HEK293 (cell line): ENCODE results near the gene MSANTD3.

Experiments
- CTCF ChIA-PET: fragments of 350-600 bp; formaldehyde crosslinking; extraction: SDS; loops from one replicate; lab custom pipeline; 2021; ENCODE audit warnings: antibody characterized with exemption; lab: Yijun Ruan, JAX
- POLR2A ChIA-PET: fragments of 300-600 bp; formaldehyde crosslinking; extraction: SDS; loops from one replicate; lab custom pipeline; 2020; ENCODE audit warnings: antibody characterized with exemption, inconsistent platforms; lab: Yijun Ruan, JAX
- H3K27ac ChIP-seq: fragments of 200-500 bp; sonication (Bioruptor generic); 2 replicates; pipeline ENCODE4 v1.5.1; 2014; ENCODE audit warnings: low read depth, low read length, control low read depth, inconsistent platforms; ENCODE audit errors: extremely low read depth
- H3K36me3 ChIP-seq, 2 experiments: fragments of 200-500 bp in 1 of 2; sonication (Bioruptor generic) in 1 of 2; 1 replicate in 1 of 2; 2 replicates in 1 of 2; pipeline ENCODE4 v1.5.1; 2014 to 2017; ENCODE audit warnings: inconsistent platforms in 2 of 2, low read length in 2 of 2; ENCODE audit not compliant: control insufficient read depth in 2 of 2, insufficient read depth in 1 of 2
- H3K4me1 ChIP-seq: fragments of 200-500 bp; sonication (Bioruptor generic); 2 replicates; pipeline ENCODE4 v1.5.1; 2014; ENCODE audit warnings: mild to moderate bottlenecking, low read length, inconsistent platforms; ENCODE audit not compliant: control insufficient read depth, insufficient read depth
- H3K4me3 ChIP-seq: 2 replicates; pipeline ENCODE4 v1.5.1; 2011; ENCODE audit warnings: low read depth, mild to moderate bottlenecking, control low read depth, low read length, moderate library complexity
- H3K9me3 ChIP-seq: fragments of 200-500 bp; sonication (Bioruptor generic); 2 replicates; pipeline ENCODE4 v1.5.1; 2014; ENCODE audit warnings: low read depth, low read length, inconsistent platforms; ENCODE audit not compliant: control insufficient read depth, insufficient read depth
- GLIS1 ChIP-seq: fragments of 450-650 bp; formaldehyde crosslinking; IDR thresholded peaks from 2 replicates; pipeline ENCODE4 v1.5.1; 2016; ENCODE audit warnings: missing biosample characterization, missing genetic modification characterization
- HOXD13 ChIP-seq: sonication (generic); formaldehyde crosslinking; IDR thresholded peaks from 2 replicates; pipeline ENCODE4 v1.8.0; 2022; ENCODE audit warnings: missing genetic modification reagents, borderline replicate concordance
- KLF9 ChIP-seq: fragments of 450-650 bp; formaldehyde crosslinking; IDR thresholded peaks from 2 replicates; pipeline ENCODE4 v1.5.1; 2016; ENCODE audit warnings: missing biosample characterization, missing genetic modification characterization, low read depth
- PRDM10 ChIP-seq: fragments of 450-650 bp; formaldehyde crosslinking; IDR thresholded peaks from 2 replicates; pipeline ENCODE4 v1.5.1; 2016; ENCODE audit warnings: missing biosample characterization, missing genetic modification characterization
- PRDM6 ChIP-seq: fragments of 450-650 bp; formaldehyde crosslinking; IDR thresholded peaks from 2 replicates; pipeline ENCODE4 v1.5.1; 2017; ENCODE audit warnings: missing biosample characterization, missing genetic modification characterization
- SCRT2 ChIP-seq: fragments of 450-650 bp; formaldehyde crosslinking; IDR thresholded peaks from 2 replicates; pipeline ENCODE4 v1.5.1; 2016; ENCODE audit warnings: missing biosample characterization, missing genetic modification characterization
- SETDB1 ChIP-seq: IDR thresholded peaks from one replicate; pipeline ENCODE4 v1.6.1; 2017; ENCODE audit warnings: mild to moderate bottlenecking, low read length, moderate library complexity, mixed read lengths; ENCODE audit not compliant: insufficient read length
- ZFP3 ChIP-seq: fragments of 450-650 bp; formaldehyde crosslinking; IDR thresholded peaks from 2 replicates; pipeline ENCODE4 v1.5.1; 2016; ENCODE audit warnings: low read depth, missing biosample characterization, missing genetic modification characterization
- ZFP69B ChIP-seq: fragments of 450-650 bp; formaldehyde crosslinking; IDR thresholded peaks from 2 replicates; pipeline ENCODE4 v1.5.1; 2016; ENCODE audit warnings: missing biosample characterization, missing genetic modification characterization
- ZNF121 ChIP-seq: fragments of 450-650 bp; formaldehyde crosslinking; IDR thresholded peaks from 2 replicates; pipeline ENCODE4 v1.5.1; 2016; ENCODE audit warnings: missing biosample characterization, missing genetic modification characterization
- ZNF169 ChIP-seq: fragments of 450-650 bp; formaldehyde crosslinking; IDR thresholded peaks from 2 replicates; pipeline ENCODE4 v1.5.1; 2016; ENCODE audit warnings: missing biosample characterization, missing genetic modification characterization
- ZNF248 ChIP-seq: fragments of 450-650 bp; formaldehyde crosslinking; IDR thresholded peaks from 2 replicates; pipeline ENCODE4 v1.5.1; 2017; ENCODE audit warnings: missing biosample characterization, missing genetic modification characterization
- ZNF324 ChIP-seq: fragments of 450-650 bp; formaldehyde crosslinking; IDR thresholded peaks from 2 replicates; pipeline ENCODE4 v1.5.1; 2016; ENCODE audit warnings: missing biosample characterization, missing genetic modification characterization
- ZNF645 ChIP-seq: fragments of 450-650 bp; formaldehyde crosslinking; IDR thresholded peaks from 2 replicates; pipeline ENCODE4; 2016; ENCODE audit warnings: missing biosample characterization, missing genetic modification characterization
- ZNF664 ChIP-seq: fragments of 450-650 bp; formaldehyde crosslinking; IDR thresholded peaks from 2 replicates; pipeline ENCODE4 v1.5.1; 2016; ENCODE audit warnings: missing biosample characterization, missing genetic modification characterization
- ZNF701 ChIP-seq: fragments of 450-650 bp; formaldehyde crosslinking; IDR thresholded peaks from 2 replicates; pipeline ENCODE4 v1.5.1; 2016; ENCODE audit warnings: missing biosample characterization, missing genetic modification characterization
- ZNF792 ChIP-seq: fragments of 450-650 bp; formaldehyde crosslinking; IDR thresholded peaks from 2 replicates; pipeline ENCODE4 v1.5.1; 2016; ENCODE audit warnings: missing biosample characterization, missing genetic modification characterization

The MSANTD3 gene

GRCh38 chr9:100449420-100449819 lies 22.5 kb downstream of the MSANTD3 start (continued):
- TF ChIP-seq ZNF248 (no peak), ZFP69B (tag by site-specific recombination) (no peak), ZNF664 (no peak), ZNF792 (tag by site-specific recombination) (no peak), ZNF645 (tag by site-specific recombination) (no peak)

DNA sequence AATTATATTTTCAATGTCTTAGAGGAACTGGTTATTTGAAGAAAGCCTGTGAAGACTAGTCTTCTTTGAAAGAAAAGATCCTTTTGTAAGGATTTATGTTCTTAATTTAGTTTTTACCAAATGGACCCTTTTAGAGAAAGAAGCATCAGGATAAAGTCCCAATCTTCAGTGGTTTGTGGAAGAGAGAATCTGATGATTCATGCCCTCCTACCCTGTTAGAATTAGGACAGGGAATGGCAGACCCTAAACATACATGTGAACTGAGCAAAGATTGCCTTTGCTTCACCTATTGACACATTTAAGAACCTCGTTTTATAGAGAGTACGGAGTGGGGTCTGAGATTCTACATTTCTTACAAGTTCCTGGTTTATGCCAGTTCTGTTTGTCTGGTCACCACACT lies 26.0 kb downstream of the MSANTD3 start:
- no peaks in the 10 kb centered on the region for H3K4me1 ChIP-seq
- no peak overlapping the region for H3K27ac ChIP-seq
- ChIA-PET CTCF (no interaction called here), POLR2A (no interaction called here)
- no peaks in the 10 kb centered on the region for H3K9me3 ChIP-seq
- TF ChIP-seq PRDM6 (no peak), SETDB1 (peak; percentile 53)
- peaks cover 3 to 47% of the 10 kb centered on the region in 2 experiments; a peak in 2 of 3 replicates for H3K36me3 ChIP-seq
- H3K4me3 ChIP-seq, result no peak overlapping the region

- ChIA-PET POLR2A (no interaction called here), CTCF (interaction anchor here (1.6 kb wide), 1 partner anchor 18 kb away, joined by 6 read pairs; no protein-coding TSS in a partner anchor)
- Histone ChIP-seq H3K9me3 (no peaks in the 10 kb centered on the region), H3K4me1 (no peaks in the 10 kb centered on the region), H3K4me3 (no peak overlapping the region), H3K27ac (no peak overlapping the region), H3K36me3 (peaks cover 3 to 32% of the 10 kb centered on the region in 2 experiments; a peak in 2 of 3 replicates)
- TF ChIP-seq SCRT2 (tag by site-specific recombination), result peak; percentile 27; the same call in 1 of the 2 replicates
- TF ChIP-seq PRDM10 (tag by site-specific recombination), result peak; percentile 59
- TF ChIP-seq GLIS1, result no peak
Measured at GRCh38 chr9:100455470-100455869, 28.5 kb downstream of the MSANTD3 start.

GRCh38 chr9:100457517-100457916 lies 30.6 kb downstream of the MSANTD3 start:
- no peak overlapping the region for H3K27ac ChIP-seq
- CTCF ChIA-PET, result no interaction called here
- H3K4me3 ChIP-seq, result no peak overlapping the region
- peaks cover under 1 to 12% of the 10 kb centered on the region in 2 experiments; a peak in 2 of 3 replicates for H3K36me3 ChIP-seq
- no peak for TF ChIP-seq HOXD13 (CRISPR knock-in tag)
- TF ChIP-seq ZFP3 (tag by site-specific recombination), result no peak
- TF ChIP-seq ZNF169 (tag by site-specific recombination), result no peak
- no peak for TF ChIP-seq ZNF324 (tag by site-specific recombination)
- no peak for TF ChIP-seq ZNF121 (tag by site-specific recombination)
- no peak for TF ChIP-seq KLF9
- TF ChIP-seq ZNF701 (tag by site-specific recombination), result no peak
- TF ChIP-seq, all 188 proteins: peak for 0
- POLR2A ChIA-PET, result no interaction called here
- H3K9me3 ChIP-seq, result no peaks in the 10 kb centered on the region
- H3K4me1 ChIP-seq, result no peaks in the 10 kb centered on the region
